Stimulated activated CD4-positive, alpha-beta T cell treated with anti-CD3 and anti-CD28 coated beads, Interleukin-2, amount 100 ng/mL, for 48 hours (primary cell): ENCODE measurements around the gene ZNF100.
A peak's percentile ranks its signal among the peaks of the same experiment; 100 is the strongest.
"Not testable (repeated sequence)": the region's sequence is repeated elsewhere in the genome, so short reads cannot be mapped to it uniquely, and the experiment has no call there.

Experiments used
- DNase-seq, 2 donors: peaks; one replicate each; pipeline ENCODE4 v3.0.0-alpha.2; 2020

ZNF100 gene

DNA sequence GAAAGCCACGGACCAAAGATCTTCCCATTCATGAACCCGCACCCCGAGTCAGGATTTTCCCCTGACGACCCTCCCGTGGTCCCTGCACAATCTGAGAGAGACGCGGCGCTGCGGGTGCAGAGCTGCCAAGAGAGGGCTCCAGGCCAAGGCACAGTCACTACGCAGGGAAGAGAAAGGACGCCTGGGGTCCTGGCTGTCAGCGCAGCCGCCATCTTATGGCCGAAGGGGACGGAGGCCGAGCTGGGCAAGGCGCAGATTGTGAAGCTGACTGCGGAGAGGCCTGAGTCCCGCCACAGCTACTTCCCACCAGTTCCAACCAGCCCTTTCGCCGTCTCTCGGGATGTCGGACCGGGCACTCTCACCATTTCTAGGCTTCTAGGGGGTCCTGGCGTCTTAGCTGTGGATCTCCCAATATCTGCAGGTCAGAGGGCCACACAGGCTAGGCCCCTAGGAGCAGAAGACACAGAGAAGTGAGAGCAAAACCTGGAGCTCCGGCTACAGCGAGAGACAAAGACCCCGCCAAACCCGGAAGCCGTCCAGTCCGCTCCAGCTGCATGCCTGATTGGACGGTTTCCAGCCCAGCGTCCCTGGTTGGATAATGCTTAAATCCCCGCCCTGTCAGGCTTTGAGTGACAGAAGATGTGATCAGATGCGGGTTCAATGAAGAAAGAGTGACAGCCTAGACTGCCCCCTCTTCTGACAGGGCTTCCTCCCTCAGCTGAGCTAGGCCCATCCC, at the start of gene ZNF100:
Gene ZNF100 (minus strand): TSS at position 515 of the 736 bp plus-strand sequence. CDS start 150 bp downstream, at position 365.
- DNase-seq: peak; percentile 77 to 80

DNA sequence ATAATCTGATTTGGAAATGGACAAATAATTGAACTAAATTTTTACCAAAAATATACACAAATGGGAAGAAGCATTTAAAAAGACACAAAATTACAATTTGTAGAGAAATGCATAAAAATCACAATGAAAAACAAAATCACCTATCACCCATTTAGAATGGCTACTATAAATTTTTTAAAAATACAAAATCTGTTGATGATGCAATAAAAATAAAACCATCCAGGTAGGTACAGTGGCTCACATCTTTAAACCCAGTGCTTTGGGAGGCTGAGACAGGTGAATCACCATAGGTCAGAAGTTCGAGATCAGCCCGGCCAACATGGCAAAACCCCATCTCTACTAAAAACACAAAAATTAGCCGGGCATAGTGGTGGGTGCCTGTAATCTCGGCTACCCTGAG, 45.1 kb upstream of the ZNF100 start:
- no peak for DNase-seq

DNA sequence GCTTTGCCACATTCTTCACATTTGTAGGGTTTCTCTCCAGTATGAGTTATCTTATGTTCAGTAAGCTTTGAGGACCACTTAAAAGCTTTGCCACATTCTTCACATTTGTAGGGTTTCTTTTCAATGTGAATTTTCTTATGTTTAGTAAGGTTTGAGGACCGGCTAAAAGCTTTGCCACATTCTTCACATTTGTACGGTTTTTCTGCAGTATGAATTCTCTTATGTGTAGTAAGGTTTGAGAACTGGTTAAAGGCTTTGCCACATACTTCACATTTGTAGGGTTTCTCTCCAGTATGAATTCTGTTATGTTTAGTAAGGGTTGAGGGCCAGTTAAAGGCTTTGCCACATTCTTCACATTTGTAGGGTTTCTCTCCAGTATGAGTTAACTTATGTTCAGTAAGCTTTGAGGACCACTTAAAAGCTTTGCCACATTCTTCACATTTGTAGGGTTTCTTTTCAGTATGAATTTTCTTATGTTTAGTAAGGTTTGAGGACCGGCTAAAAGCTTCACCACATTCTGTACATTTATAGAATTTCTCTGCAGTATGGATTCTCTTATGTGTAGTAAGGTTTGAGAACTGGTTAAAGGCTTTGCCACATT, 41.1 kb upstream of the ZNF100 start:
- not testable (repeated sequence) for DNase-seq

DNA sequence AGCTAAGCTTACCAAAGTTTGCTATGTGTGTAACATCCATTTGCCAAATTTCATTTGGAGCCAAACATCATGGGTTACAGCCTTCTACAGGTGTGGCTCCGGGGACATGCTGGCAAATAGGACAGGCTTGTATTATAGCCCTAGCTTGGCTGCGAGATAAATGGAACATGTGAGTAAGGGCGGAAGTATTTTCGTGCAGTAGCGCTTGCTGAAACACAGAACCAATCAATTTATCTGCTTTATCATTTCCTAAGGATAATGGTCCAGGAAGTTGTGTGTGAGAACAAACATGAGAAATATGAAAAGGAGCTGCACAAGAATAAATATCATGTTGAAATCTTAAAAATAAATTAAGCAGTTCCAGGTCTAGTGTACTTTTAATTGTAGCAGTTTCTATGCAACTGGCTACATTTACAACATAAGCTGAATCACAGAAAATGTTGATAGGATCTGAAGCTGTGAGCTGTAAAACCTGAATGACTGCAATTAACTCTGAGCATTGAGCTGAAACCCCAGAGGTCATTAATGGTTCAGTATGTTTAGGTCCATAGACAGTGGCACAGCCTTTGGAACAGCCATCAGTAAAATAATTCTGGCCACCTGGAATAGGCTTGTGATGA, 22.2 kb upstream of the ZNF100 start:
- no peak for DNase-seq

DNA sequence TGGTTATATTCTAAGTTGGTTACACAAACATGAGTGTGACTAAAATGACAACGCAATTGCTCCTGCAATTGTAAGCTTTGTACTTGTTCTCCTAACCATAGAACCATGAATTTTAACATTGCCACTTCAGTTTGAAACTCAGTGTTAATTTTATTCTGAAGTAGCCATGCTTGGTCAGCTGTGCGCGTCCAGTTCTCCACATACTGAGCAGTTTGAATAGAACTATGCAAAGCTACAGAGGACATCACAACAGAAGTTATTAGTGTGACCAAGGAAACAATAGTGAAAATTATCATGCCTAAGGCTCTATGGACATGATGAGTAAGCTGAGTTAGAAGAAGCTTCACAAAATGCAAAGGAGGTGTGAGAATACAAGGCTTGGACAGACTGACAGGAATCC, 19.6 kb upstream of the ZNF100 start:
- DNase-seq: no peak

DNA sequence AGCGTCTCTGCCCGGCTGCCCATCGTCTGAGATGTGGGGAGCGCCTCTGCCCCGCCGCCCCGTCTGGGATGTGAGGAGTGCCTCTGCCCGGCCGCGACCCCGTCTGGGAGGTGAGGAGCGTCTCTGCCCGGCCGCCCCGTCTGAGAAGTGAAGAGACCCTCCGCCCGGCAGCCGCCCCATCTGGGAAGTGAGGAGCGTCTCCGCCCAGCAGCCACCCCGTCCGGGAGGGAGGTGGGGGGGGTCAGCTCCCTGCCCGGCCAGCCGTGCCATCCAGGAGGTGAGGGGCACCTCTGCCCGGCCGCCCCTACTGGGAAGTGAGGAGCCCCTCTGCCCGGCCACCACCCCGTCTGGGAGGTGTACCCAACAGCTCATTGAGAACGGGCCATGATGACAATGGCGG, 8.4 kb upstream of the ZNF100 start:
- not testable (repeated sequence) for DNase-seq

DNA sequence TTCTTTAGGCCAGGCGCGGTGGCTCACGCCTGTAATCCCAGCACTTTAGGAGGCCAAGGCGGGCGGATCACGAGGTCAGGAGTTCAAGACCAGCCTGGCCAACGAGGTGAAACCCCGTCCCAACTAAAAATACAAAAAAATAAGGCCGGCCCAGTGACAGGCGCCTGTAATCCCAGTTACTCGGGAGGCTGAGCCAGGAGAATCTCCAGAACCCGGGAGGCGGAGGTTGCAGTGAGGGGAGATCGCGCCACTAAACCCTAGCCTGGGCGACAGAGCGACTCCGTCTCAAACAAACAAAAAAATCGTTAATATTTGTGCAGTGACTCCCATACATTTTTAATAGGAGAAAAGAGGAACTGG, 694 bp downstream of the ZNF100 start:
- not testable (repeated sequence) for DNase-seq

DNA sequence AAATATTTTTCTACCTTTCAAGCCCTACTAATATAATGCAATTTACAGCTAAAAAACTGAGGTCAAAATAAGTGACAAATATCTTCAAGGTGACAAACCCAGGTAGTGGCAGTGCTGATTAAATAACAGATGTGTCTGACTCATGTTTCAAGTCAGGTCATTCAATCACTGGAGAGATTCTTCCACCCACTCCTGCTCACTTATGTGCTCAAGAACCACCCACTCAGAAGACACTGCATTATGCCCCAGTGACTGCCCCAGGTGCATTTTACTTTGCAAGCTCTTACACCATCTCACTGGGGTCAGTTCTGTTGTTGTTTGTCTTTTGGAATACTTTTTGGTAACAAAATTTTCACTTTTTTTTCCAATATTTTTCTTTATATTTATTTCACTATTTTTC, 2.2 kb downstream of the ZNF100 start:
- no peak for DNase-seq

DNA sequence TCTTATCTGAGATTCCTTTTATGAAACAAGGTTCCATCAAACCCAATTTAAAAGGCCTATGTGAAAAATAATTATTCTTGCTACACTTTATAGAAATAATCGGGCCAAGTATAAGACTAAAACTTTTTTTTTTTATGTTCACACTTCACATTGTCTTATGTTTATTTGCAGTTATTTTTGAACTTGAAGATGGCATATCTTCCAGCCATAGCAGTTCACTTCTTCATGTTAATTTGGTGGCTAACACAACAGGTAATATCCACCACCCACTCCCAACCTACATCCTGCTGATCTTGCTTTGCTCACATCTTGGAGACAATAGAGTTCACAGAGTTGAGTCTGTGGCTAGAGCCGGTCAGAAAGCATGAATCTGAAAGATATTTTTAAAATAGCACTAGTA, 5.8 kb downstream of the ZNF100 start:
- DNase-seq: not testable (repeated sequence)

DNA sequence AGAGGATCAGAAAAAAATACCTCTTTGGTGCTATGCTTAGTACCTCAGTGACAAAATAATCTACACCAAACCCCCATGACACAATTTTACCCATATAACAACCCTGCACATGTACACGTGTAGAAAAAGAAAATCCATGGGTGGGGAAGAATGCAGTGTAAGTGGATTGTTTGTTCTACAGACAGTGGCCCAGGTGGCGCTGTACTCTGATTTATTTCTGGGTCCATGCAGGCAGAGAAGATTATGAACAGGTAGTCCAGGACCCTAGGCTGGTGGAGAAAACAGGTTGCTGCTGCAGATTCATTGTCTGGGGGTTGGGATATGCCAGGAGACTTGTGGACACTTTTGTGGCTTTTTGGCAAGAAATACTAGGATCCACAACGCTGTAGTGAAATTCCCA, 9.1 kb downstream of the ZNF100 start:
- no peak for DNase-seq

DNA sequence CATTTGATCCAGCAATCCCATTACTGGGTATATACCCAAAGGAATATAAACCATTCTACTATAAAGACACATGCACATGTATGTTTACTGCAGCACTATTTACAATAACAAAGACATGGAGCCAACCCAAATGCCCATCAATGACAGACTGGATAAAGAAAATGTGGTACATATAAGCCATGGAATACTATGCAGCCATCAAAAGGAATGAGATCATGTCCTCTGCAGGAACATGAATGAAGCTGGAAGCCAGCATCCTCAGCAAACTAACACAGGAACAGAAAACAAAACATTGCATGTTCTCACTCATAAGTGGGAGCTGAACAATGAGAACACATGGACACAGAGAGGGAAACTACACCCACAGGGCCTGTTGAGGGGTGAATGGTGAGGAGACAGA, 11.8 kb downstream of the ZNF100 start:
- not testable (repeated sequence) for DNase-seq

DNA sequence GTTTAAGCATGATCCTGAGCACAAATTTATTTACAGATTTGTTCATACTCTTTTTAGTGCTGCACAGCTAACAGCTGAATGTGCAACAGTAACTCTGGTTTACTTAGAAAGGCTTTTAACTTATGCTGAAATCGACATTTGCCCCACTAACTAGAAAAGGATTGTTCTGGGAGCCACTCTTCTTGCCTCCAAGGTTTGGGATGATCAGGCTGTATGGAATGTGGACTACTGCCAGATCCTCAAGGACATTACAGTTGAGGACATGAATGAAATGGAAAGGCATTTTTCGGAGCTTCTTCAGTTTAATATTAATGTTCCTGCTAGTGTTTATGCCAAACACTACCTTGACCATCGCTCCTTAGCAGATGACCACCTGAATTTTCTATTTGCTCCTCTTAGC, 16.0 kb downstream of the ZNF100 start:
- DNase-seq: no peak

DNA sequence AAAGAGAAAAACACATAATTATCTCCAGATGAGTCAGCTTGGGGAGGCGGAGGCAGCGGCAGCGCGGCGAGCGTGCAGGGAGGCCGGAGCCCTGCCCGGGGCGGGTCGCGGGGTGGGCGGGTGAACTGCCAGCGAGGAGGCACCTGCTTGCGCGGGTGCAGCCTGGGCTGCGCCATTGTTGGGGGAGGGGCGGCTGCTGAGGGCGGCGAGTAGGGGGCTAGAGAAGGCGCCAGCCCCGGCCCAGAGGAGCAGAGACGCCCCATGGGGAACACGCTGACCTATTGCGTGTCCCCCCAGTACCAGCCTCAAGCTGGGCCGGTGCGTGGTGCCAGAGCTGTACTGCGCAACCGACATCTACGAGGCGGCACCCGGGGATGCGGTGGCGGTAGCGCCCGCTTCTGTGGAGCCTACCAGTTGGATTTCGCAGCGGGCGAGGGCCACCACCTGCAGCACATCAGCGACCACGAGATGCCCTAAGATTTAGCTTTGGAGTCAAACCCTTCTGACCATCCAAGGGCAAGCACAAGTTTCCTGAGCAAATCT, 16.7 kb downstream of the ZNF100 start:
- DNase-seq: no peak

DNA sequence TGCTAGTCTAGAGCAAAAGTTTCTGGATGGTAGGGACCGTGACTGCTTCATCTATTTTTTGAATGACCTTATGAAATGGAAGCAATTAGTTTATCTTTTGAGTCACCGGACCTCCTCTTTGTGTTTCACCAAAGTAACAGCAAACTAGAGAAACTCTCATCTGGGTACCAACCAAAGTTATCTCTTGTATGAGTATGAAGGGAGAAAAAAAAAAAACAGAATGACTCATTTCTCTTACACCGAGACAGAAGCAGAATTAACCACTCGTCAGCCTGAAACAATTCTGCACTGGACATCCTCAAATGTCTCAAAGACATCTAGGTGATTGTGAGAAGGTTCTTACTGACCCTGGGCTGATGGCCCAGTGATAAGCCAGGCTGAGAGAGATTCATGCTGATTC, 18.3 kb downstream of the ZNF100 start:
- DNase-seq: no peak

DNA sequence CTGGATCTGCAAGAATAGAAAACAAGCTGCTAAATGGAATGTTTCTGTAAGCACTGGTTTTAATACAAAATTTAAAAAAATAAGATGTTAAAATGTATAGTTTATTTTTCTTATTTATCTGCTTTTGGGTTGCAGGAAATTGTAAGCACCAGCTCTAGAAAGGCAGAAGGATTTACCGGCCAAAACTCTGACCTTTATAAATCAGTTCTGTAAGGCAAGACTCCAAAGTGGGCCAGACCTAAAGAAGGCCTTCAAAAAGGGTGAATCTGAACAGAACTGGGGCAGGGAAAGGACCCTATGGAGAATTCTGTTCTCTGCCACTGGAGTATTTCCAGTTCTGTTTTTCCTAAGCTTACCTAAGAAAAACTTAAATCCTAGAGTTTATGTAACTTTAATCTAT, 19.3 kb downstream of the ZNF100 start:
- no peak for DNase-seq

DNA sequence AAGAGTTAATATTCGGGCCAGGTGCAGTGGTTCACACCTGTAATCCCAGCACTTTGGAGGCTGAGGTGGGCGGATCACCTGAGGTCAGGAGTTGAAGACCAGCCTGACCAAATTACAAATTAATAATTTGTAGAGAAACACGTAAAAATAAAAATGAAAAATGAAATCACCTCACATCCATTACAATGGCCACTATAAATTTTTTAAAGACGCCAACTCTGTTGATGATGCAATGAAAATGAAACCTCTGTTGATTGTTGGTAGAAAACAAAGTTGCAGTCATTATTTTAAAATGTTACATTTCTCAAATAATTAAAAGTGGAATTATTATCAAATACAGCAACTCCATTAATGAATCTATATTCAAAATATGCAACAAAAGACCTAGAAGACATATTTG, 26.8 kb downstream of the ZNF100 start:
- no peak for DNase-seq

DNA sequence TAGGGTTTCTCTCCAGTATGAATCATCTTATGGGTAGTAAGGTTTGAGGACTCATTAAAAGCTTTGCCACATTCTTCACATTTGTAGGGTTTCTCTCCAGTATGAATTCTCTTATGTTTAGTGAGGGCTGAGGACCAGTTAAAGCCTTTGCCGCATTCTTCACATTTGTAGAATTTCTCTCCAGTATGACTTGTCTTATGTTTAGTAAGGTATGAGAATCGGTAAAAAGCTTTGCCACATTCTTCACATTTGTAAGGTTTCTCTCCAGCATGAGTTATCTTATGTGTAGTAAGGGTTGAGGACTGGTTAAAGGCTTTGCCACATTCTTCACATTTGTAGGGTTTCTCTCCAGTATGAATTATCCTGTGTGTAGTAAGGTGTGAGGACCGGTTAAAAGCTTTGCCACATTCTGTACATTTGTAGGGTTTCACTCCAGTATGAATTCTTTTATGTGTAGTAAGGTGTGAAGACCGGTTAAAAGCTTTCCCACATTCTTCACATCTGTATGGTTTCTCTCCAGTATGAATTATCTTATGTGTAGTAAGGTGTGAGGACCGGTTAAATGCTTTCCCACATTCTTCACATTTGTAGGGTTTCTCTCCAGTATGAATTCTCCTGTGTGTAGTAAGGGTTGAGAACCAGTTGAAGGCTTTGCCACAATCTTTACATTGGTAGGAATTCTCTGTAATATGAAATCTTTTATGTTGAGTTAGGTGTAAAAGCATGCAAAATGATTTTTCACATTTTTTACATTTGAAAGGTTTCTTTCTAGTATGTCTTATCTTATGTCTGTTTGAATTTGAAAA, 40.2 kb downstream of the ZNF100 start:
- DNase-seq: not testable (repeated sequence)

DNA sequence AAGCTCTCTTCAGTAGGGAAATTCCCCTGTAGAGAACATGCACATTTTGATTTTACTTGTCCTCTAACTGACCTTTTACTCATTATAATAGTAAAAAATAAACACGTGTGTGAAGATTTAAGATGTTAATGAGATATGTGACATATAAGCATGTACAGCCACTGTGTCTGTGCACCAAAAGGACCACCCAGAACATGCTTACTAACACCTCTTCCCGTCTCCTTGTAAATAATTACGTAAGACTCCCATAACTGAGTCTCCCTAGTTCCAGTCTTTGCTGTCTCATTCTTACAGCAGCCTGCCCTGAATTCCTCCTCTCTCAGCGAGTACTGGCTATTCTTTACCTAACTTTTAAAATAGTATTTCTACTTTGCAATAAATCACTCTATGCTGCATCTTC, 53.6 kb downstream of the ZNF100 start:
- DNase-seq: no peak

DNA sequence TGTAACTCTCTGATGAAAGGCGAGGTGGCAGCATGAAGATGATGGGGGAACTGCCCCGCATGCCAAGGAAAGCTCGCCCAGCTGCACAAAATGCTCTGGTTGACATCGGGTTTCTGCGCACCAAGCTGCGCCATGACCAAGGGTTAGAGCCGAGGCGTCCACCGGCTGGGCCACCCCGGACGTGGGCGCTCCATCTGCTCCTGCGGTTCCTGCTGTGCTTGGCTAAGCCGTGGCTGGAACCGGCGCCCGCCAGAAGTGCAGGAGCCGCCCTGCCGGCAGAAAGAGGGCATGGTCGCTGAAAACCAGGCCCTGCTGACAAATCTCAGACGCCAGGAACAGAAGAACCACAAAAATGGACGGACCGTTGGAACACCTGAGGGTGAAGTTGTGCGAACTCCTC, 57.9 kb downstream of the ZNF100 start:
- DNase-seq: no peak

DNA sequence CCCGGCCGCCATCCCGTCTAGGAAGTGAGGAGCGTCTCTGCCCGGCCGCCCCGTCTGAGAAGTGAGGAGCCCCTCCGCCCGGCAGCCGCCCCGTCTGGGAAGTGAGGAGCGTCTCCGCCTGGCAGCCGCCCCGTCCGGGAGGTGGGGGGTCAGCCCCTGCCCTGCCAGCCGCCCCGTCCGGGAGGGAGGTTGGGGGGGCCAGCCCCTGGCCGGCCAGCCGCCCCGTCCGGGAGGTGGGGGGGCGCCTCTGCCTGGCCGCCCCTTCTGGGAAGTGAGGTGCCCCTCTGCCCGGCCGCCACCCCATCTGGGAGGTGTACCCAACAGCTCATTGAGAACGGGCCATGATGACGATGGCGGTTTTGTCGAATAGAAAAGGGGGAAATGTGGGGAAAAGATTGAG, 59.5 kb downstream of the ZNF100 start:
- DNase-seq: not testable (repeated sequence)

DNA sequence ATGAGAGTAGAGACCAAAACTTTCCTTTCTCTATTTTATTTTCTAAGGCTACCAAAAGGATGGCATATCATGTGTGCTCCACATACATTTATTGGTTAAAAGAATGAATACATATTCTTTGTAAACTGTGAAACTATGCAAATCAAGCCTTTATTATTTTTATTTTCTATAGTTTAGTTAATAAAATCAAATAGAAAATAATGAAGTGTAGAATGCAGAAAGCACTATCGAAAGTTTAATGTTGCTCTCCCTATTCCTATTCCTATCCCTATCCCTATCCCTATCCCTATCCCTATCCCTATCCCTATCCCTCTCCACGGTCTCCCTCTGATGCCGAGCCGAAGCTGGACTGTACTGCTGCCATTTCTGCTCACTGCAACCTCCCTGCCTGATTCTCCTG, 60.3 kb downstream of the ZNF100 start:
- no peak for DNase-seq

DNA sequence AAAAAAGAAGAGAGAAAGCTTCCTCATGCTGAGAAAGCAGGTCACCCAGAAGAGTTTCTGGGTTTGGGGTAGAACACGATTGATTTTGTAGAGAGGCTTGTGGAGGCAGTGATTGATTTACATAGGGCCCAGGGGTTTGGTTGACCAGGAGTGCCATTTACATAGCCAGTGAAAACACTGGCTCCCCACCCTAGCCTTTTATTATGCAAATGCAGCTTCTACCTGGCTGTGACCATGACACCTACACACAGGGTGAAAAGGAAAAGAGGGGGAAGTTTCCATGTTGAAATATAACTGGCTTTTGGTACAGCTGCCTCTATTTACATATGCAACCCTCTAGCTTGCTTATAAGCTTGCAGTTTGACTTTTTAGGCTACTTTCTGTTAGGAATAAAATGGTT, 62.0 kb downstream of the ZNF100 start:
- DNase-seq: no peak

DNA sequence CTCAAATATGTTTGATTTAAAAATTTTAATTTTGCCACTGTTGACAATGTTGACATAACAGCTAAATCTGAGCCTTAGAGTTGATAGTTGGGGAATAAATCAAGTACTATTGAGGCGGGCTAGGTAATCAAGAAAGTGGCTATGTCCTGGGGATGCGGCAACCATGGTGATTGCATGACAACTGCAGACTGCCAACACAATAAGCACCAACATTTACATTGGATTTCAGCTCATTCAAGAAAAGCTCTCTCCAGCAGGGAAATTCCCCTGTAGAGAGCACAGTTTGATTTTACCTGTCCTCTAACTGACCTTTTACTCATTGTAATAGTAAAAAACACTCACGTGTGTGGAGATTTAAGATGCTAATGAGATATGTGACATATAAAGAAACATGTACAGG, 63.1 kb downstream of the ZNF100 start:
- DNase-seq: no peak
